ENCODE data around the gene OTOP3.
A peak's percentile ranks its signal among the peaks of the same experiment; 100 is the strongest.

The OTOP3 gene

GRCh38 chr17:74943808-74944522 is 8.3 kb downstream of the OTOP3 start:
- DNase-seq: no peak

GRCh38 chr17:74945543-74945942 is 9.8 kb downstream of the OTOP3 start:
- DNase-seq: no peak

- no peak for DNase-seq
These were observed 10.9 kb downstream of the OTOP3 start for GRCh38 chr17:74946641-74947040.

DNA sequence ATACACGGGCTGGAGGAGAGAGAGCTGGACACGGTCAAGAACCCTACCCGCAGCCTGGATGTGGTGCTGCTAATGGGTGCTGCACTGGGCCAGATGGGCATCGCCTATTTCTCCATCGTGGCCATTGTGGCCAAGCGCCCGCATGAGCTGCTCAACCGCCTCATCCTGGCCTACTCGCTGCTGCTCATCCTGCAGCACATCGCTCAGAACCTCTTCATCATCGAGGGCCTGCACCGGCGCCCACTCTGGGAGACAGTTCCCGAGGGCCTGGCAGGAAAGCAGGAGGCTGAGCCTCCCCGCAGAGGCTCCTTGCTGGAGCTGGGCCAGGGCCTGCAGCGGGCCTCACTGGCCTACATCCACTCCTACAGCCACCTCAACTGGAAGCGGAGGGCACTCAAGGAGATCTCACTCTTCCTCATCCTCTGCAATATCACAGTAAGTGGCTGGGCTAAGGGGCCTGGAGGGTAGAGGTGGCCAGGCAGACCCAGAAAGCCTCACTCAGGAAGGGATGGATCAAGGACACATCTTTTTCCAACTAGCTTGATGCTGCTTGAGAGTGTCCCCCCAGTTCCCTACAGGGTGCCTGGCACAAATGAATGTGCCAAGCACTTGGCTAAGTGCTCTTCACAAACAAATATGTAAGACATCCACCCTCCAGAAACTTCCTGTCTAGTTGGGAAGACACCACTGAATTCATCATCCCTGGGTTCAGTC is 11.5 kb downstream of the OTOP3 start:
- no peak for DNase-seq

- DNase-seq: no peak
These were observed 13.9 kb downstream of the OTOP3 start for GRCh38 chr17:74949455-74950115.

GRCh38 chr17:74950207-74950606 is 14.5 kb downstream of the OTOP3 start:
- DNase-seq: no peak

DNA sequence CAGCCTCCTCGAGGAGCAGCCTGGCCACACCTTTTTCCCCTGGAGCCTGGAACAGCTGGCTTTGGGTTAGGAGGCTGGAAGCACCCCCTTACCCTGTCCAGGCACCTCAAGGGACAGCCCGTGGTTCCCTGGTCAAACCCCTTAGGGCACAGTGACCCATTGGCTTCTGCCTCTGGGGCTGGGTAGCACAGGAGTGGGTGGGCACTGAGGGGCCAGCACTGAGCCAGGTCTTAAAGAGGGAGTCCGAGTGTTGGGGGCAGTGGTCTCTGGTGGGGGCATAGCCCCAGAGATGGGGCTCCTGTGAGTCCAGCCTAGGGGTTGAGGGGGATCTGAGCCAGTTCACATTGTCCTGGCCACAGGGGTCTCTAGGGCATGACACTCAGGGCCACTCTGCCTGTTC is 15.4 kb downstream of the OTOP3 start:
- DNase-seq: no peak

DNA sequence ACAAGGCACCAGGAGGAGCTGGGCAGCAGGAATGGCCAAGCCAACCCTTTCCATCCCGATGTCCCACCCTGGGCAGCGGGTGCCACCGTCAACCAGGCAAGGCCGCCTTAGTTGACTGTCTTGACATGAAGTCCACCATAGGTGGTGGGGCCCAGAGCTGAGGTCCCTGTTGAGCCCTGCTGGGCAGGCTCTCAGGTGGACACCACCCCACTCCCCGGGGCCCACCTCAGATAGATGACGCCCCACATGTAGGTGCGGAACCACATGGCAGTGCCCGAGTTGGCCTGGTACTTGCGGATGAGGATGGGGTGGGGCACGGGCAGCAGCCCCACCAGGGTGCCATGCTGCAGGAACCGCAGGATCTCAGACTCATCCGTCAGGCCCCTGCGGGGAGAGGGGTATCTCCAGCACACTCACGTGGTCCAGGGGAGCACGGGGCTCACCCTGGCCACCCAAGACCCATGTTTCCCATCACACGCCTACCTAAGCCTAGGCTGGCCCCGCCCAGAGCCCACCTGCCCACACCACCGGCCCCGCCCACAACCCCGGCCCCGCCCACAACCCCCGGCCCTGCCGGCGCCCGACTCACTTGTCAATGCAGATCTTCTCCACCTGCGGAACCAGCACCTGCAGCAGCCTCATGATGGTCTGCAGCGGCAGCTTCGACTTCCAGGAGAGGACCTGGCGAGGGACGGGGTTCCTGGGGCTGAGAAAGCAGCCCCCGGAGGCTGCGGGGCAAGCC is 16.2 kb downstream of the OTOP3 start:
- DNase-seq: no peak

- DNase-seq: no peak
These were observed 16.9 kb downstream of the OTOP3 start for GRCh38 chr17:74952431-74953133.

GRCh38 chr17:74953134-74953687 is 17.5 kb downstream of the OTOP3 start:
- DNase-seq: no peak

DNA sequence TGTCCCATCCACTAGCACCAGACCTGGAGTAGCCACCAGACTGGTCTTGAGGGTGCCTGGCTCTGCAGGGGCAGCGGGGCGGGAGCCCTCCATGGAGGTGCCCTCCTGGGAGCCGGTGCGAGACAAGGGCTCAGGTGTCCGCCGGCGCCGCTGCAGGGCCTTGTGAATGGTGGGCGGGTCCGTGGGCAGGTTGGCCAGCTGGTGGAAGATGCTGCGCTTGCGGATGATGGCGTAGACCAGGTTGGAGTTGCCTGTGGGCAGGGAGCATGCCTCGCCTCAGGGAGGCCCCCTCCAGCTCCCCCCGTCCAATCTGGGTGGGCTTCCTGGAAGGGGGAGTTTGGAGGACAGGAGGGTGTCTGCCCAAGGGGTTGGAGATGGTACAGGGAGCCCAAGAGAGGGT is 18.4 kb downstream of the OTOP3 start:
- DNase-seq: no peak

GRCh38 chr17:74954665-74955421 is 19.1 kb downstream of the OTOP3 start:
- DNase-seq: no peak

- DNase-seq: no peak
These were observed 20.4 kb downstream of the OTOP3 start for GRCh38 chr17:74956093-74956492.

- DNase-seq: peak; percentile 63
These were observed 22.4 kb downstream of the OTOP3 start for GRCh38 chr17:74957935-74958740.

DNA sequence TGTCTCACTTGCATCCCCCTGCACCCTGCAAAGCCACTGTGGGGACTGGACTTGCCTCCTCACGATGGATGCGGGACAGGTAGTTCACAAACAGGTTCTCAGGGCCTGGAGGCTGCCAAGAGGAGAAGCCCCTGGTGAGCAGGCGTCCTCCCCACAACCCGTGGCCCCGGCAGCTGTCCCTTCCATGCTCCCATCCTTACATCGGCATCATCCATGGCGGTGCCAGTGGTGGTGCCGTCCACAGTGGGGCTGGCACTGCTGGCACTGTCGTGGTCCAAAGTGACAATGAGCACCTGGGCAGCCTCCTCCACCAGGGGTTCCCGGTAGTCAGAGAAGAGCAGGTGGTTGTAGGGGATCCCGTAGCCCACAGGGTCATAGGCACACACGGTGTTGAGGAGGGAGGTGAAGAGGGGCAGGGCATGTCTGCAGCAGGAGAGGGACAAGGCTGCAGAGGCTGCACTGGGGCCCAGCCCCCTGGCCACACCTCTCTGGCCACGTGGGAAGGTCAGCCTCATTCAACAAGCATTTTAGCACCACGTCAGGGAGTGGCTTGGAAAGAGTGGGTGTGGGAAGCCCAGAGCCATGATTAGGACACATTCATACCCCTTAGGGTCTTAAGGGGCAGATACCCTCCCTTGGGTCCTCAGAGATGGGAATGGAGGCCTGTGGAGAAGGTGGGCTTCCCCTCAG is 24.3 kb downstream of the OTOP3 start:
- no peak for DNase-seq

DNA sequence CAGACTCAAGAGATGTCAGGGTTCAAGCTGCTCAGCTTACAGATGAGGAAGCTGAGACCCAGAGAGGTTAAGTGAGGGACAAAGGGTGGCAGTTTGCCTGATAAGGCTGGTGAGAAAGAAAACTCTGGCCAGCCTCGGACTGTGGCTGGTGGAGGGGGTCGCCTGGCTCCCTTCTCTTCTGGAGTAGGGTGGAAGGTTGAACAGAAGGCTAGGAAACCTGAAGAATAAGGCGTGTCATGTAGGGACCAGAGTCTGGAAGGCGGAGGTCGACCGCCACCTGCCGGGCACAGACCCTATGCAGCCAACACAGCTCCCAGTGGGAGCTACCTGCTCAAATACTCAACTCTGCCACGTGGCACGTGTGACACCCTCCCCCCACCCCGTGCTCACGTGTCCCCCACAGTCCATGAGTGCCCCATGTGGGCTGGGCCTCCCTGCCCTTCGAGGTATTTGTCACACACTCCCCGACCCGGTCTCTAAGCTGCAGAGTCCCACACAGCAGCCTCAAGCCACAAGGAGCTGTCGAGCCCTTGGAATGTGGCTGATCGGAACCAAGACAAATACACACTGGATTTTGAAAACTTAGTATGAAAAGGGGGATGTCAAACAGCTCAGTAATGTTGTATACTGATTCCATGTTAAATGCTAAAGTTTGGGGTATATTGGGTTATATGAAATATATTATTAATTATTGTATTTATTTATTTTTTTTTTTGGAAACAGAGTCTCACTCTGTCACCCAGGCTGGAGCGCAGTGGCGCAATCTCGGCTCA is 25.1 kb downstream of the OTOP3 start:
- peak; percentile 44 for DNase-seq

GRCh38 chr17:74961657-74962350 is 26.1 kb downstream of the OTOP3 start:
- DNase-seq: peak; percentile 77

GRCh38 chr17:74962622-74963394 is 27.1 kb downstream of the OTOP3 start:
- no peak for DNase-seq
